Nephron (organoid): ENCODE results near the gene SIK3.

ENCODE experiments used
- H3K27ac Mint-ChIP-seq, 3 experiments: 2 replicates each; pipeline ENCODE4 v1.8.0; 2020; ENCODE audit warnings: mixed read lengths in 3 of 3, mild to moderate bottlenecking in 2 of 3, moderate library complexity in 1 of 3
- H3K27me3 Mint-ChIP-seq: 2 replicates; pipeline ENCODE4 v1.8.0; 2021; ENCODE audit warnings: low read depth, mild to moderate bottlenecking, moderate library complexity, mixed read lengths
- H3K36me3 Mint-ChIP-seq: 2 replicates; pipeline ENCODE4 v1.8.0; 2020; ENCODE audit warnings: low read depth, mixed read lengths
- H3K4me1 Mint-ChIP-seq: 2 replicates; pipeline ENCODE4 v1.8.0; 2020; ENCODE audit warnings: mixed read lengths
- H3K4me3 Mint-ChIP-seq, 3 experiments: 2 replicates each; pipeline ENCODE4 v1.8.0; 2020; ENCODE audit warnings: mild to moderate bottlenecking in 3 of 3, mixed read lengths in 3 of 3, moderate library complexity in 2 of 3
- H3K9me3 Mint-ChIP-seq: 2 replicates; pipeline ENCODE4 v1.8.0; 2020; ENCODE audit warnings: mixed read lengths
- TF ChIP-seq, protein P1 (sequence below), 3 experiments: fragments of 200-600 bp; sonication (generic); IDR thresholded peaks; one replicate each; pipeline ENCODE4 v1.5.0; 2021; ENCODE audit warnings: antibody characterized with exemption in 3 of 3; ENCODE audit not compliant: unreplicated experiment in 3 of 3

SIK3 gene

DNA sequence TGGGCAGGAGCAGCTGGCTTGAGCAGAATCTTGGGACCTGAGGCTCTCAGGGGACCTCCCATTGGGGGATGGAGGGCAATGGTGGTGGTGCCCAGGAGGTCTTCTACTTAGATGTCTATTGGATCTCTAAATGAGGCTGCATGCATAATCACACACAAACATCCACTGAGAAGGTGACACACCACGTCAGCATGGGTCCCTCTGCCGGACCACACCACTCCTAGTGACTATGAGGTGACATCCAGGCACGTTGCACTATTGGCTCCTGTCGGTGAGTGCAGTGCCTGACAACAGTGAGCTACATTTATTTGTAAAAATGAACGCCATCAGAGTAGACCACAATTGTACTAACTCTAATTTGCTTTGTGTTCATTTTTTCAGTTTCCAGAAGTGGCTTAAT, 272.8 kb downstream of the SIK3 start:
- Mint-ChIP-seq H3K27me3 (no peaks in the 10 kb centered on the region), H3K4me1 (no peaks in the 10 kb centered on the region), H3K9me3 (no peaks in the 10 kb centered on the region), H3K36me3 (no peaks in the 10 kb centered on the region), H3K27ac (no peak overlapping the region), H3K4me3 (no peak overlapping the region)
- TF ChIP-seq, protein P1, sequence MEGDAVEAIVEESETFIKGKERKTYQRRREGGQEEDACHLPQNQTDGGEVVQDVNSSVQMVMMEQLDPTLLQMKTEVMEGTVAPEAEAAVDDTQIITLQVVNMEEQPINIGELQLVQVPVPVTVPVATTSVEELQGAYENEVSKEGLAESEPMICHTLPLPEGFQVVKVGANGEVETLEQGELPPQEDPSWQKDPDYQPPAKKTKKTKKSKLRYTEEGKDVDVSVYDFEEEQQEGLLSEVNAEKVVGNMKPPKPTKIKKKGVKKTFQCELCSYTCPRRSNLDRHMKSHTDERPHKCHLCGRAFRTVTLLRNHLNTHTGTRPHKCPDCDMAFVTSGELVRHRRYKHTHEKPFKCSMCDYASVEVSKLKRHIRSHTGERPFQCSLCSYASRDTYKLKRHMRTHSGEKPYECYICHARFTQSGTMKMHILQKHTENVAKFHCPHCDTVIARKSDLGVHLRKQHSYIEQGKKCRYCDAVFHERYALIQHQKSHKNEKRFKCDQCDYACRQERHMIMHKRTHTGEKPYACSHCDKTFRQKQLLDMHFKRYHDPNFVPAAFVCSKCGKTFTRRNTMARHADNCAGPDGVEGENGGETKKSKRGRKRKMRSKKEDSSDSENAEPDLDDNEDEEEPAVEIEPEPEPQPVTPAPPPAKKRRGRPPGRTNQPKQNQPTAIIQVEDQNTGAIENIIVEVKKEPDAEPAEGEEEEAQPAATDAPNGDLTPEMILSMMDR (IDR thresholded peaks at IDR 0.05; ENCODE audit: unreplicated experiment in 3 of 3) = no peak

DNA sequence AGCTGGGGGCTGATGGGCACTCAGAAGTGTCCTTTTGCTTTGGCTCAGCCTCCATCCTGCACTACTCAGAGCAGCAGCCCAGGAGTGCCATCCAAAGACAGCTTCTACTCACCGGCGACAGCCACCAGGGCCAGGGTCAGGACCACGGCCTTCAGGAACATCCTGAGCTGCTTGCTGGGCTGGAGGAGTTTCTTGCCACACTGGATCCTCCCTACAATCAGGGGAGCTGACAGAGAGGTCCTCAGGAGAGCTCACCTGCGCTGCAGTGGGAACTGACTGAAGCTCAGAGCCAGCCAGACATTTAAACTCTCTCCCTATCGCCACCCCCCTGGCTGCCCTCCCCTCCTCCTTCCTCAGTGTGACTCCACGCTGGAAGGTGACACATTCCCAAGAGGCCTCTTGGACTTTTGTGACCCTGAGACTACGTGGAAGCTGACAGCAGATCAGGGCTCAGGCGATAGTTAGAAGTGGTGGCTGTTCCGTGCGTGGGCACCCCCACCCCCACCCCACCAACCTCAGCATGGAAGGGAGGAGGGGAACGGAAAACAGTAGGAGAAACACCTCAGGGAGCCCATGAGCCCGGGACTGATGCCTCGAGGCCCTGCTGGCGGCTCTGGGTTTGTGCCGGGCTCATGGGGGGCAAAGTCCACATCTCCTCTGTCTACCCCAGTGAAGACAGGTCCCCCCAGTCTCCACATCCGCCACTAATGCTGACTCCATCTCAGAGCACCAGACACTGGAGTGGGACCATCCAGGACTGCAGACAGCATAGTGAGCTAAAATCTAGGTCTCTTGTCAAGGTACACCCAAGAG, 275.0 kb downstream of the SIK3 start, which contains the start of gene APOA4:
APOA4 (minus strand) TSS at position 274 of the 813 bp plus-strand sequence; CDS start at position 161, 113 bp downstream.
- no peaks in the 10 kb centered on the region for H3K9me3 Mint-ChIP-seq
- H3K36me3 Mint-ChIP-seq = no peaks in the 10 kb centered on the region

DNA sequence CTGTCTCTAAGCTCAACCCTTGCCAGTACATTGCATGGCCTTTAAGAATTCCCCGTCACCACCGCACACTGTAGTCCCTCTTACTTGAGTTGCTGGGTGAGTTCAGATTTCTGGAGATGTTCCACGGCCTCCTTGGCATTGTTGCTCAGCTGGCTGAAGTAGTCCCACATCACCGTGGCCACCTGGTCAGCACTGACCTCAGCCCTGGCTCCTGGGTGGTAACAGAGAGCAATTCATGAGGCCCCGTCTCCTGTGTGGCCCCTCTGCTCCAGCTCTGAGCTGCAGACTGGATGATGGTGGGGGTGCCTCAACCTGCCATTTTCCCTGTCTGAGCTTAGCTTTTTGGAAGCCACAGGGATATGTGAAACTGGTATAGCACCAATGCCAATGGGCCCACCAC, 275.7 kb downstream of the SIK3 start:
- Mint-ChIP-seq H3K4me1 (no peaks in the 10 kb centered on the region), H3K9me3 (no peaks in the 10 kb centered on the region), H3K27ac (no peak overlapping the region), H3K36me3 (no peaks in the 10 kb centered on the region), H3K4me3 (no peak overlapping the region), H3K27me3 (no peaks in the 10 kb centered on the region)
- TF ChIP-seq, protein P1 (IDR thresholded peaks at IDR 0.05; ENCODE audit: unreplicated experiment in 3 of 3) = no peak

More for the DNA sequence above, 275.0 kb downstream of the SIK3 start, which contains the start of gene APOA4:
- Mint-ChIP-seq H3K27ac (no peak within 1 kb of the TSS), H3K4me3 (no peak within 1 kb of the TSS), H3K27me3 (no peaks in the 10 kb centered on the region), H3K4me1 (no peaks in the 10 kb centered on the region)
- TF ChIP-seq, protein P1 (IDR thresholded peaks at IDR 0.05; ENCODE audit: unreplicated experiment in 3 of 3) = no peak

DNA sequence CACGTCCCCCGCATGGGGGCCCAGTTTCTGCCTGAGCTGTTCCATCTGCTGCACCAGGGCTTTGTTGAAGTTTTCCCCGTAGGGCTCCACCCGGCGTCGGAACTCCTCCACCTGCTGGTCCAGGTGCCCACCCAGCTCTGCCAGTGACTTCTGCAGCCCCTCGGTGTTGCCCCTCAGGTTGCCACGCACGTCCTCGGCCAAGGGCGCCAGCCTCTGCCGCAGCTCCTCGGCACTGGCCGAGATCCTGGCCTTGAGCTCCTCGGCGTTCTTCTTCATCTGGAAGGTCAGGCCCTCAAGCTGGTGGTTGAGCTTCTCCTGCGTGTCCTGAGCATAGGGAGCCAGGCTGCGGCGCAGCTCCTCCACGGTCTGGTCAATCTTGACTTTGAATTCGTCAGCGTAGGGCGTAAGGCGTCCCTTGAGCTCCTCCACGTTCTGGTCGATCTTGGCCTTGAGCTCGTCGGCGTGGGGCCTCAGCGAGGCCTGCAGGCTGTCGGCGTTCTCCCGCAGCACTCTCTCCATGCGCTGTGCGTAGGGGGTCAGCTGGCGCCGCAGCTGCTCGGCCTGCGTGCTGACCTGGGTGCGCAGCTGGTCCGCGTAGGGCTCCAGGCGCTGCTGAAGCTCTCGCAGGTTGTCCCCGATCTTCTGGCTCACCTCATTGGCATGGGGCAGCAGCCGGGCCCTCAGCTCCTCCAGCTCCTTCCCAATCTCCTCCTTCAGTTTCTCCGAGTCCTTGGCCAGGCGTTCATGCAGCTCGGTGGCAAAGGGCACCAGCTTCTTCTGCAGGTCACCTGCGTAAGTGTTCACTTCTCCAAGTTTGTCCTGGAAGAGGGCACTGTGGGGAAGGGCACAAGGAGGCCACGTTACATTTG, 276.9 kb downstream of the SIK3 start:
- Mint-ChIP-seq H3K4me1 (no peaks in the 10 kb centered on the region), H3K4me3 (no peak overlapping the region), H3K27me3 (no peaks in the 10 kb centered on the region), H3K36me3 (no peaks in the 10 kb centered on the region), H3K9me3 (no peaks in the 10 kb centered on the region), H3K27ac (no peak overlapping the region)
- TF ChIP-seq, protein P1 (IDR thresholded peaks at IDR 0.05; ENCODE audit: unreplicated experiment in 3 of 3) = no peak

DNA sequence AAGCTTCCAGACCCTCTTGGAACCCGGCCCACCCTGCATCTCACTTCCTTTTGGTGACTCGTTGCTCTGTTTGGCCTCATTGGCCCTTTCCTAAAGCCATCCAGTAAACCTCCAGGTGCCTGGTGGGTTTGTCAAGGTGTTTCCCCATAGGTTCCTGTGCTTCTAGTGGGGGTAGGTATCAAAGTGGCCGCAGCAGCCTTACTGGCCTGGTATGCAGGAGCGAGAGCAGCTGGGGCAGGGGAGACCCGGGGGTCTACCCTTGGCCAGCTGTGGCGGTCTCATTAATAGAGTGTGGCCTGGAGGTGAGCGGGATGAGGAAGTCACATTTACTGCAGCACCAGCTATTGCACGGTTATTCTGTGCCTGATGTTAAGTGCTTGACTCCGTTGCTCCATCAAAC, 279.2 kb downstream of the SIK3 start:
- TF ChIP-seq, protein P1 (IDR thresholded peaks at IDR 0.05; ENCODE audit: unreplicated experiment in 3 of 3) = no peak
- Mint-ChIP-seq H3K27ac (no peak overlapping the region), H3K4me1 (no peaks in the 10 kb centered on the region)

More for the DNA sequence above, 279.2 kb downstream of the SIK3 start:
- H3K4me3 Mint-ChIP-seq = no peak overlapping the region
- H3K27me3 Mint-ChIP-seq = no peaks in the 10 kb centered on the region
- no peaks in the 10 kb centered on the region for H3K36me3 Mint-ChIP-seq
- no peaks in the 10 kb centered on the region for H3K9me3 Mint-ChIP-seq
